Esophagus squamous epithelium (tissue), 5 donors: ENCODE data around the gene MKNK1. TPM values are rescaled to one million over a fixed set of nuclear protein-coding genes. Genes with fewer than 3 reads are reported as not detected.
A peak's percentile ranks its signal among the peaks of the same experiment; 100 is the strongest.

Source experiments
- DNase-seq: peaks from one replicate; lab custom pipeline; 2025; lab: John Stamatoyannopoulos, UW
- H3K27ac ChIP-seq, 4 donors: fragments of 200-600 bp; sonication (generic); one replicate each; pipeline ENCODE4 v1.5.1; 2016 to 2019; ENCODE audit warnings: mild to moderate bottlenecking in 1 of 4
- H3K27me3 ChIP-seq, 4 donors: fragments of 200-600 bp; sonication (generic); 1 replicate in 3 of 4; 2 replicates in 1 of 4; pipeline versions ENCODE4 v1.5.1 to v1.6.0; 2017 to 2021; ENCODE audit warnings: antibody characterized with exemption in 1 of 4
- H3K36me3 ChIP-seq, 3 donors: fragments of 200-600 bp; sonication (generic); one replicate each; pipeline ENCODE4 v1.5.1; 2016 to 2019
- H3K4me1 ChIP-seq, 3 donors: fragments of 200-600 bp; sonication (generic); one replicate each; pipeline ENCODE4 v1.5.1; 2017 to 2019
- H3K4me3 ChIP-seq, 4 donors: fragments of 200-600 bp; sonication (generic); 1 replicate in 3 of 4; 2 replicates in 1 of 4; pipeline ENCODE4 v1.5.1; 2016 to 2019; ENCODE audit warnings: mild to moderate bottlenecking in 2 of 4, moderate library complexity in 1 of 4
- H3K9me3 ChIP-seq, 3 donors: fragments of 200-600 bp; sonication (generic); one replicate each; pipeline ENCODE4 v1.5.1; 2016 to 2019
- POLR2A ChIP-seq, 4 donors: fragments of 450-650 bp; IDR thresholded peaks; one replicate each; pipeline ENCODE4 v1.6.1; 2017; ENCODE audit warnings: antibody characterized with exemption in 4 of 4, mild to moderate bottlenecking in 4 of 4, moderate library complexity in 3 of 4
- WGBS, 2 donors: methylation state at CpG; one replicate each; pipeline ENCODE4 v1.1.5; 2018; 5-methylcytosine and 5-hydroxymethylcytosine counted together
- intact Hi-C: fragments of 100-400 bp; cut with DNase I; formaldehyde crosslinking; loops from one replicate; pipeline ENCODE4 v1.15.0; 2022
- total RNA-seq, 4 donors: library from RNA; depleted of rRNA; stranded (reverse); fragments of >200 nt; gene quantifications; one replicate each; pipeline ENCODE4 v1.1.0, GENCODE V29; 2016
- TF ChIP-seq, protein P1 (sequence below), 6 experiments: fragments of 450-650 bp in 4 of 6; fragments of 200-600 bp in 2 of 6; sonication (generic) in 2 of 6; IDR thresholded peaks; one replicate each; pipeline ENCODE4 v1.5.1; 2016 to 2019; ENCODE audit warnings: antibody characterized with exemption in 6 of 6, mild to moderate bottlenecking in 4 of 6, moderate library complexity in 4 of 6
- donor health status: DM: yes; HTN: yes; CAD: no.

The MKNK1 gene
- total RNA-seq, 4 donors from 2014 or later, result 18.2 to 33.7 (median 33.6) TPM

DNA sequence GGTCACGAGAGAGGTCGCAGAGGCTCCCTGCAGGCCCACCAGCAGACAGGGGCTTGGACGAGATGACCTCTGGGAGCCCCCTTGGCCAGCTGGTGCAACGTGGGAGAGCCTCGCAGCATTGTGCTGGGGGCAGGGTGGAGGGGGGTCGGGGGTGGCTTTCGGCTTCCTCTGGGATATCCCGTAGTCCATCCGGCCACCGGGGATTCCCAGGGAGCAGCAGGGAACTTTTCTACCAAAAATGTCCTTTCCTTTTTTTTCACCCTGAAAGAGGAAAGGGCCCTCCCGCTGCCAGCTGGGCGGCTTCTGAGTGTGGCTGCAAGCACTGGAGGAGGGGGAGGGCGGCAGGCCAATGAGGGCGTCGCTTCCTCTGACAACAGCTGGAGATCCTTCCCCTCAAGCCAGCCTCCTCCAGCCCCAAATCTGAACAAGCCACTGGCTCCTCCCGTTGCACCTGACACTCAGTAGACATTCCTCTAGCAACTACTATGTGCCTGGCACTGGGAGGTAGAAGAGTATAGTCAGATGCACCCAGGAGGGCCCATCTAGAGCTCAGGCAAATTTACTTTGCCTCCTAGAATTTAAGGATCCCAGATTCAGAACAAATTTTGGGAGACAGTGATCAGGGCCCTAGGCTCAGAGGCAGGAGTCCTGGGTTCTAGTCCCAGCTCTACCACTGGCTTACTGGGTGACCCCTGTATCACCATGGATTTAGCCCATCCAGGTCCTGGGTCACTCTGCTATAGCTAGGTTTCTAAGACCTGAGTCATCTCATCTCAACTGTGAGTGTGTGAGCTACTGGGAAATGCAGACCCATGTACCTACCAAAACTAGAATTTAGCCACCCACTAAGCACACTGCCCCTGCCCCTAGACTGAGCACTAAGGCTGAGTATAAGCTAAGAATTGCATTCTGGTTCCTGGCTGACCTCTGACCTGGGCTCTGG is 9.9 kb upstream of the MKNK1 start:
- DNase-seq, result peak; percentile 31
- Histone ChIP-seq H3K4me3 (peak overlapping the region in 3 of 4 donors; percentile 33 to 88 (median 39)), H3K27me3 (no peaks in the 10 kb centered on the region), H3K27ac (peak overlapping the region; percentile 83 to 98 (median 92)), H3K9me3 (no peaks in the 10 kb centered on the region), H3K36me3 (peaks cover 6 to 35% (median 7%) of the 10 kb centered on the region in 3 donors), H3K4me1 (peaks cover 55 to 74% (median 64%) of the 10 kb centered on the region in 3 donors)
- intact Hi-C loops, result no loop called here
- TF ChIP-seq POLR2A (IDR thresholded peaks at IDR 0.05), result peak in 1 of 4 donors; percentile 34
- TF ChIP-seq, protein P1, sequence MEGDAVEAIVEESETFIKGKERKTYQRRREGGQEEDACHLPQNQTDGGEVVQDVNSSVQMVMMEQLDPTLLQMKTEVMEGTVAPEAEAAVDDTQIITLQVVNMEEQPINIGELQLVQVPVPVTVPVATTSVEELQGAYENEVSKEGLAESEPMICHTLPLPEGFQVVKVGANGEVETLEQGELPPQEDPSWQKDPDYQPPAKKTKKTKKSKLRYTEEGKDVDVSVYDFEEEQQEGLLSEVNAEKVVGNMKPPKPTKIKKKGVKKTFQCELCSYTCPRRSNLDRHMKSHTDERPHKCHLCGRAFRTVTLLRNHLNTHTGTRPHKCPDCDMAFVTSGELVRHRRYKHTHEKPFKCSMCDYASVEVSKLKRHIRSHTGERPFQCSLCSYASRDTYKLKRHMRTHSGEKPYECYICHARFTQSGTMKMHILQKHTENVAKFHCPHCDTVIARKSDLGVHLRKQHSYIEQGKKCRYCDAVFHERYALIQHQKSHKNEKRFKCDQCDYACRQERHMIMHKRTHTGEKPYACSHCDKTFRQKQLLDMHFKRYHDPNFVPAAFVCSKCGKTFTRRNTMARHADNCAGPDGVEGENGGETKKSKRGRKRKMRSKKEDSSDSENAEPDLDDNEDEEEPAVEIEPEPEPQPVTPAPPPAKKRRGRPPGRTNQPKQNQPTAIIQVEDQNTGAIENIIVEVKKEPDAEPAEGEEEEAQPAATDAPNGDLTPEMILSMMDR (IDR thresholded peaks at IDR 0.05), result no peak
- WGBS, 2 donors, result 10% methylated on average over 6 of the region's 16 CpGs; no CpG with 5 or more reads in 1 of the 2 donors

DNA sequence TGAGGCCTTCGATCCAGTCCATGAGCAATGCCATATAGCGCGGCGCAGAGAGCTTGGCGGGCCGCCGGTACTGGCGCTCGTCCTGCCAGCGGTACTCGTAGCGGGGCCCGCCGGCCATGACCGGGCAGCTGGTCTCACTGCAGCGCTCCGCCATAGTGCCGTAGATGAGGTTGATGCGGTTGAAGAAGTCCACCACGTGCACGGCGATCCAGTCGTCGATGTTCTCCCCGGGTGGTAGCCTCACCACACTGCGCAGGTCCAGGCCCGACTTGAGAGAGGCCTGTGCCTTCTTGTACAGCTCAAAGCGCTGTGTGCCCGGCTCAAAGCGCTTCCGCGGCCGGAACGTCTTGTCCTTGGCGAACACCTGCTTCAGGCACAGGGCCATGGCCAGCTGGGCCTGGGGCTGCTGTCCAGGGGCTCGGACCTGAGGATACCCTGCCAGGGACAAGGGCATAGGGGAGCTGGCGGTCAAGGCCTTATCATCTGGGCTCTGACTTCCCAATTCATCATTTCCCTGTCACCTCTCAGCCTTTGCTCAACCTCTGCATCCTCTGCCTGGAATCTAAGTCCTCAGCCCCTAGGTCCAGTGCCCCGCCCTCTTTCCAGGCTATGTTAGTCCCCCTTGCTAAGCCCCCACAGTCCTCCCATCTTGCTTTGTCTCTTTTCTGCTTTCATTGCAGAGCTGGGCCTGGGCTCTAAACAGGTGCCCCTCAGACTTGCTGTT is 9.0 kb upstream of the MKNK1 start:
- intact Hi-C loops, result no loop called here
- Histone ChIP-seq H3K9me3 (no peaks in the 10 kb centered on the region), H3K27me3 (no peaks in the 10 kb centered on the region), H3K27ac (peak overlapping the region; percentile 83 to 98 (median 92)), H3K4me1 (peaks cover 55 to 74% (median 64%) of the 10 kb centered on the region in 3 donors), H3K4me3 (peak overlapping the region in 3 of 4 donors; percentile 33 to 88 (median 39)), H3K36me3 (peaks cover 12 to 44% (median 12%) of the 10 kb centered on the region in 3 donors)
- TF ChIP-seq, protein P1 (IDR thresholded peaks at IDR 0.05), result no peak
- TF ChIP-seq POLR2A (IDR thresholded peaks at IDR 0.05), result no peak
- 60 to 66% methylated on average over 1 to 9 of the region's 38 CpGs for WGBS, 2 donors
- no peak for DNase-seq

DNA sequence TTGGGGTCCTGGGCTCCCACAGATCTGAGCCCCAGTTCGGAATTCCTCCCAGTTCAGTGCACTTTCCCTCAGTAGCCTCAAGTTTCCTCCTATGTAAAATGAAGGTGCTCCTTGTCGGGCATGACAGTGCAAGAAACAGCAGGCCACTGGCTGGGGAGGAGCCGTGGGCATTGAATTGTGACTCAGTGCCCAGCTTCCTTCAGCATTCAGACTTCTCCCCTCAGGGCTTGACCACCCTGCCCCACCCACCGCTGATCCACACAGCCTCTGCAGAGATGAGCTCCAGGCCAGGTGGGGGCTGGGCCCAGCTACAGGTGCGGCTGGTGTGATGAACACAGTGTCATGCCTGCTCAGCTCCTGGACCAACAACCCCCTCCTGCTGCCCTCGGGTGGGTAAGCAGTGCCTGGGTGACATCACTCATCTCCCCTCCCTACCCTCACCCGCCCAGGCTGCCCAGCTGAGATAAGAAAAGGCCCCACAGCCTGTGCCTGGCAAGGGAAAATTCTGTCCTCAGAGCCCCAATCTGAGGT is 7.7 kb upstream of the MKNK1 start:
- peak overlapping the region in 2 of 4 donors; percentile 23 to 30 for H3K4me3 ChIP-seq
- H3K27ac ChIP-seq, result peak overlapping the region; percentile 81 to 98 (median 92)
- H3K27me3 ChIP-seq, result no peaks in the 10 kb centered on the region
- TF ChIP-seq, protein P1 (IDR thresholded peaks at IDR 0.05), result no peak
- TF ChIP-seq POLR2A (IDR thresholded peaks at IDR 0.05), result no peak
- DNase-seq, result no peak
- H3K9me3 ChIP-seq, result no peaks in the 10 kb centered on the region
- peaks cover 50 to 79% (median 59%) of the 10 kb centered on the region in 3 donors for H3K4me1 ChIP-seq
- 72% methylated on average over 2 of the region's 7 CpGs; no CpG with 5 or more reads in 1 of the 2 donors for WGBS, 2 donors
- intact Hi-C loops, result no loop called here
- H3K36me3 ChIP-seq, result peaks cover 12 to 51% (median 15%) of the 10 kb centered on the region in 3 donors

DNA sequence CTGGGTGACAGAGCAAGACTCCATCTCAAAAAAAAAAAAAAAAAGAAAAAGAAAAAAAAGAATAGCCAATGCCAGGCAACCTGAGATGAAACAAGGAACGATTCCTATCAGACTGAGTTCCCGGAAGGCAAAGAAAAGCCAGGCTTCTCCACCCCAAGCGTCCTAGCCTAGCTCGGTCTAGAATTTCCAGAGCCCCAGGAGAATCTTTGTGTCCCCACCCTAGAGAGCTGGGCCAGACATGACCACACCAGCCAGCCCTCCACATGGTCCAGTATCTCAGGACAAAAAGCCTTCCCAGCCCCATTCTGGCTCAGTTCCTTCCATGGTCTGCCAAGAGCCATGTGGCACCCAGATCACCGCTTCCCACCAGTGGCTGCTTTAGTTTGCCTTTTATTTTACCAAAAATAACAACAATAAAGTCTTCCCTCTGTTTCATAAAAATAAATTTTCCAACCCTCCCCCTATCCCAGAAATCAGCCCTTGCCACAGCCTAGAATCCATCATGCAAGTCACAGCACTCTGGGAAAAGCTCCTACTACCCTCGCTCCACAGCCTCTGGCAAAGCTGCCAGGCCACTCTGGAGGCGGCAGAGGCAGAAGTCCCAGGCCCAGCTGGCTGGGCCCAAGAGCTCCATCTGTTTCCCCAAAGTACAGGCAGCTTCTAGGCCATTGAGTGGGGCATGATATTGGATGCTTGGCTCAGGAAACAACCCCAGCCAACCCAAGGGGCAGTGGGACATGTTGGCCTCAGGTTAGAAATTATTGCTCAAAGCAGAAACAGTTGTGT is 3.5 kb upstream of the MKNK1 start:
- peaks cover 12 to 46% (median 15%) of the 10 kb centered on the region in 3 donors for H3K36me3 ChIP-seq
- peak overlapping the region in 3 of 4 donors; percentile 17 to 21 (median 19) for H3K27ac ChIP-seq
- H3K9me3 ChIP-seq, result no peaks in the 10 kb centered on the region
- intact Hi-C loops, result no loop called here
- DNase-seq, result no peak
- WGBS, 2 donors, result 78 to 86% methylated on average over 5 to 7 of the region's 7 CpGs
- no peaks in the 10 kb centered on the region for H3K27me3 ChIP-seq
- TF ChIP-seq, protein P1 (IDR thresholded peaks at IDR 0.05), result no peak
- no peak for TF ChIP-seq POLR2A (IDR thresholded peaks at IDR 0.05)
- no peak overlapping the region for H3K4me3 ChIP-seq
- peaks cover 27 to 80% (median 40%) of the 10 kb centered on the region in 3 donors for H3K4me1 ChIP-seq
